Stomach (tissue), 9 donors: ENCODE measurements around the gene FBXO36. TPM values are rescaled to one million over a fixed set of nuclear protein-coding genes. Genes with fewer than 3 reads are reported as not detected.

Experiments used
- DNase-seq, 2 donors: peaks; one replicate each; pipeline versions ENCODE4 v3.0.0 to v3.0.0-alpha.2; 2013 to 2019
- H3K27ac ChIP-seq, 5 donors: fragments of 200-600 bp in 4 of 5; sonication (generic) in 4 of 5; one replicate each; pipeline ENCODE4 v1.5.1; 2013 to 2019; ENCODE audit warnings: mild to moderate bottlenecking in 1 of 5, moderate library complexity in 1 of 5
- H3K27me3 ChIP-seq, 3 donors: fragments of 200-600 bp; sonication (generic); one replicate each; pipeline ENCODE4 v1.5.1; 2017 to 2019; ENCODE audit warnings: mixed run types in 1 of 3
- H3K36me3 ChIP-seq, 4 donors: fragments of 200-600 bp; sonication (generic); 1 replicate in 3 of 4; 2 replicates in 1 of 4; pipeline ENCODE4 v1.5.1; 2016 to 2019
- H3K4me1 ChIP-seq, 4 donors: fragments of 200-600 bp; sonication (generic); one replicate each; pipeline ENCODE4 v1.5.1; 2016 to 2019
- H3K4me3 ChIP-seq, 4 donors: fragments of 200-600 bp; sonication (generic) in 3 of 4; one replicate each; pipeline ENCODE4 v1.5.1; 2016 to 2019; ENCODE audit warnings: mild to moderate bottlenecking in 1 of 4
- H3K9me3 ChIP-seq, 4 donors: fragments of 200-600 bp; sonication (generic); one replicate each; pipeline ENCODE4 v1.5.1; 2016 to 2019
- EP300 ChIP-seq: sonication (generic); formaldehyde crosslinking; IDR thresholded peaks from one replicate; pipeline ENCODE4 v1.6.1; 2017; ENCODE audit warnings: antibody characterized with exemption
- POLR2A ChIP-seq, 4 donors: fragments of 450-650 bp; IDR thresholded peaks; one replicate each; pipeline ENCODE4 v1.6.1; 2016; ENCODE audit warnings: antibody characterized with exemption in 4 of 4, control low read depth in 2 of 4, mild to moderate bottlenecking in 1 of 4, moderate library complexity in 1 of 4
- POLR2AphosphoS5 ChIP-seq, 3 donors: sonication (generic); formaldehyde crosslinking; IDR thresholded peaks; one replicate each; pipeline ENCODE4 v1.6.1; 2016; ENCODE audit warnings: antibody characterized with exemption in 3 of 3
- WGBS, 5 donors: extraction: QIAGEN DNeasy Blood & Tissue Kit in 3 of 5; methylation state at CpG; one replicate each; pipeline versions ENCODE4 v1.1.5 to v1.1.7; 2013 to 2018; 5-methylcytosine and 5-hydroxymethylcytosine counted together
- intact Hi-C: fragments of 100-400 bp; cut with DNase I; formaldehyde crosslinking; loops from one replicate; pipeline ENCODE4 v1.15.1; 2023; ENCODE audit warnings: low total_unique reads
- polyA plus RNA-seq, 3 donors: library from polyadenylated mRNA; stranded (reverse); fragments of 200-250 nt; gene quantifications; one replicate each; pipeline ENCODE4 v1.2.3, GENCODE V29; 2013
- total RNA-seq, 5 donors: library from RNA; depleted of rRNA; stranded (reverse); fragments of >200 nt; gene quantifications; one replicate each; pipeline versions ENCODE4 v1.1.0 to v1.2.3, GENCODE V29; 2014 to 2016
- TF ChIP-seq, protein P1 (sequence below), 7 experiments: fragments of 450-650 bp in 4 of 7; fragments of 200-600 bp in 3 of 7; sonication (generic) in 3 of 7; IDR thresholded peaks; one replicate each; pipeline ENCODE4 v1.5.1; 2016 to 2019; ENCODE audit warnings: antibody characterized with exemption in 7 of 7, control low read depth in 2 of 7, mild to moderate bottlenecking in 1 of 7
- donor health status: healthy with polysubstance abuse.
- donor health status: Bipolar disorder and iron deficiency.
- donor health status: healthy.

FBXO36 gene
- total and polyA plus RNA-seq, 8 donors, result 0.58 to 12.1 (median 1.2) TPM; not detected in 1

DNA sequence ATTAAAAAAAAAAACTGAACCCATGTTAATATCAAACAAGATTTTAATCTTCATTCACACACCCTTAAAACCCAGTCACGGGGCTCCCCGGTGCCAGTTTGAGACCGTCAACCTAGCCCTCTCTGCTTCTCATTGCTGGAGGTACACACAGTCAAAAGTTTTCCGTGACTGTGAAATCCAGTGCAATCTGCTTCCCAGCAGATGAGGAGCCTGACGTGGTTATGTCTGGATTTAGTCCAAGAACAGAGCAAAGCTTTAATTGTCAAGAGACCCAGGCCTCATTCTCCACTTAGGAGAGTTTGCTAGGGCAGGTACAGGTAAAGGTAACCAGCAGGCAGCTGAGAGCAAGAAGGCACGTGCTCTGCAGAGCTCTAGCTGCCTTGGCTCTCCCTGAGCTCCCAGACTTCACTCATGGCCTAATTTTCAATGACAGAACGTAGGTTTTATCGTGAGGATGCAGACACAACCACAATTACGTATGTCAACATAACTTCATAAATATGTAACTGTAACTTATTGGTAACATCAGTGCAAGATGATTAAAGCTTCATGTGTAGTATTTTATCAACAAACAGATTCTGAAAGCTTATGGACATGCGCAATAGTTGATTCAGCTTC, 90.1 kb downstream of the FBXO36 start:
- no peak for TF ChIP-seq EP300
- TF ChIP-seq POLR2A (IDR thresholded peaks at IDR 0.05), result no peak
- TF ChIP-seq, protein P1, sequence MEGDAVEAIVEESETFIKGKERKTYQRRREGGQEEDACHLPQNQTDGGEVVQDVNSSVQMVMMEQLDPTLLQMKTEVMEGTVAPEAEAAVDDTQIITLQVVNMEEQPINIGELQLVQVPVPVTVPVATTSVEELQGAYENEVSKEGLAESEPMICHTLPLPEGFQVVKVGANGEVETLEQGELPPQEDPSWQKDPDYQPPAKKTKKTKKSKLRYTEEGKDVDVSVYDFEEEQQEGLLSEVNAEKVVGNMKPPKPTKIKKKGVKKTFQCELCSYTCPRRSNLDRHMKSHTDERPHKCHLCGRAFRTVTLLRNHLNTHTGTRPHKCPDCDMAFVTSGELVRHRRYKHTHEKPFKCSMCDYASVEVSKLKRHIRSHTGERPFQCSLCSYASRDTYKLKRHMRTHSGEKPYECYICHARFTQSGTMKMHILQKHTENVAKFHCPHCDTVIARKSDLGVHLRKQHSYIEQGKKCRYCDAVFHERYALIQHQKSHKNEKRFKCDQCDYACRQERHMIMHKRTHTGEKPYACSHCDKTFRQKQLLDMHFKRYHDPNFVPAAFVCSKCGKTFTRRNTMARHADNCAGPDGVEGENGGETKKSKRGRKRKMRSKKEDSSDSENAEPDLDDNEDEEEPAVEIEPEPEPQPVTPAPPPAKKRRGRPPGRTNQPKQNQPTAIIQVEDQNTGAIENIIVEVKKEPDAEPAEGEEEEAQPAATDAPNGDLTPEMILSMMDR (IDR thresholded peaks at IDR 0.05), result no peak
- no peak for TF ChIP-seq POLR2AphosphoS5 (IDR thresholded peaks at IDR 0.05)
- Histone ChIP-seq H3K36me3 (no peaks in the 10 kb centered on the region), H3K9me3 (no peaks in the 10 kb centered on the region), H3K4me3 (no peak overlapping the region), H3K4me1 (peaks cover 0 to 12% (median 4%) of the 10 kb centered on the region in 4 donors), H3K27ac (no peak overlapping the region), H3K27me3 (no peaks in the 10 kb centered on the region)
- WGBS, 5 donors, result 85 to 93% (median 88%) methylated on average over 10 of the region's 10 CpGs
- intact Hi-C loops, result no loop called here
- DNase-seq, result no peak

DNA sequence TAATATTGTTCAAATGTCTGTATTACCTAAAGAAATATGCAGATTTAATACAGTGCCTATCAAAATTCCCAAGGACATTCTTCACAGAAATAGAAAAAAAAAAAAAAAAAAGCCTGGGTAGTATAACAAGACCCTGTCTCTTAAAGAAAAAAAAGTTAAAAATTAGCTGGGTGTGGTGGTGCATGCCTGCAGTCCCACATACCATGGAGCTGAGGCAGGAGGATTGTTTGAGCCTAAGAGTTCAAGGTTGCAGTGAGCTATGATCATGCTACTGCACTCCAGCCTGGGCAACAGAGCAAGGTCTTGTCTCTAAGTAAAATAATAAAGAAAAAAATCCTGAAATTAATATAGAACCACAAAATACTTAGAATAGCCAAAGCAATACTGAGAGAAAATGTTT, 94.5 kb downstream of the FBXO36 start:
- Histone ChIP-seq H3K4me3 (no peak overlapping the region), H3K36me3 (no peaks in the 10 kb centered on the region), H3K9me3 (no peaks in the 10 kb centered on the region), H3K4me1 (no peaks in the 10 kb centered on the region), H3K27ac (no peak overlapping the region), H3K27me3 (no peaks in the 10 kb centered on the region)
- intact Hi-C loops, result no loop called here
- TF ChIP-seq POLR2AphosphoS5 (IDR thresholded peaks at IDR 0.05), result no peak
- TF ChIP-seq, protein P1 (IDR thresholded peaks at IDR 0.05), result no peak
- TF ChIP-seq POLR2A (IDR thresholded peaks at IDR 0.05), result no peak
- no peak for TF ChIP-seq EP300
- no peak for DNase-seq

DNA sequence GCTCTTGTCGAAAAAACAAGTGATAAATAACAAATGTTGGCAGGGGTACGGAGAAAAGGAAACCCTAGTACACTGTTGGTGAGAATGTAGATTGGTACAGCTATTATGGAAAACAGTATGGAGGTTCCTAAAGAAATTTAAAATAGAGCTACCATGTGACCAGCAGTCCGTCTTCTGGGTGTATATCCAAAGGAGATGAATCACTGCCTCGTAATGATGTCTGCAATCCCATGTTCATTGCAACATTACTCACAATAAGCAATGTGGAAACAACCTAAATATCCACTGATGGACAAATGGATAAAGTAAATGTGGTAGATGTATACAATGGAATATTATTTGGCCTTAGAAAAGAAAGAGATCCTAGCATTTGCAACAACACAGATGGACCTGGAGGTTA, 95.8 kb downstream of the FBXO36 start:
- WGBS, 5 donors, result 85 to 93% (median 88%) methylated on average over 4 of the region's 4 CpGs
- DNase-seq, result no peak
- Histone ChIP-seq H3K9me3 (no peaks in the 10 kb centered on the region), H3K4me1 (no peaks in the 10 kb centered on the region), H3K36me3 (no peaks in the 10 kb centered on the region), H3K27me3 (no peaks in the 10 kb centered on the region), H3K4me3 (no peak overlapping the region), H3K27ac (no peak overlapping the region)
- TF ChIP-seq, protein P1 (IDR thresholded peaks at IDR 0.05), result no peak
- no peak for TF ChIP-seq POLR2AphosphoS5 (IDR thresholded peaks at IDR 0.05)
- no peak for TF ChIP-seq EP300
- TF ChIP-seq POLR2A (IDR thresholded peaks at IDR 0.05), result no peak
- intact Hi-C loops, result no loop called here

DNA sequence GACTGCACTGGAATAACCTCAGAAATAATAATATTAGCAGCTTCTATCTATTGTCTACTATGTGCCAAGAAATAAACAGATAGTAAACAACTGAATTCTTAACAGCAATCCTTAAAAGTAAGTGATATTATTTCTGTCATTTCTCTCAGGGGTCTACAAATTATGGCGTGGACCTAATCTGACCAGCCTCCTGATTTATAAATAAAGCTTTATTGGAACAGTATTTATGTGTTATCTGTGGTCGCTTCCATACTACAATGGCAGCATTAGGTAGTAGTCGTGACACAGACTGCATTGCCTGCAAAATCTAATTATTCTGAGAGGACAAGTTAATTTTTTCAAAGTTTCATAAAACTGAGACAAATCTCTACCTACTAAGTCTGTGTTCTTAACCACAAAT, 97.4 kb downstream of the FBXO36 start:
- Histone ChIP-seq H3K27me3 (no peaks in the 10 kb centered on the region), H3K9me3 (no peaks in the 10 kb centered on the region), H3K36me3 (no peaks in the 10 kb centered on the region), H3K4me3 (no peak overlapping the region), H3K4me1 (no peaks in the 10 kb centered on the region), H3K27ac (no peak overlapping the region)
- no peak for TF ChIP-seq POLR2AphosphoS5 (IDR thresholded peaks at IDR 0.05)
- no peak for TF ChIP-seq POLR2A (IDR thresholded peaks at IDR 0.05)
- TF ChIP-seq EP300, result no peak
- TF ChIP-seq, protein P1 (IDR thresholded peaks at IDR 0.05), result no peak
- intact Hi-C loops, result no loop called here
- DNase-seq, result no peak
- WGBS, 5 donors, result 75 to 81% (median 77%) methylated on average over 3 of the region's 3 CpGs
